ENCODE results near the gene HNRNPH1.
"Not testable (repeated sequence)": the region's sequence is repeated elsewhere in the genome, so short reads cannot be mapped to it uniquely, and the experiment has no call there.

HNRNPH1 gene, protein sequence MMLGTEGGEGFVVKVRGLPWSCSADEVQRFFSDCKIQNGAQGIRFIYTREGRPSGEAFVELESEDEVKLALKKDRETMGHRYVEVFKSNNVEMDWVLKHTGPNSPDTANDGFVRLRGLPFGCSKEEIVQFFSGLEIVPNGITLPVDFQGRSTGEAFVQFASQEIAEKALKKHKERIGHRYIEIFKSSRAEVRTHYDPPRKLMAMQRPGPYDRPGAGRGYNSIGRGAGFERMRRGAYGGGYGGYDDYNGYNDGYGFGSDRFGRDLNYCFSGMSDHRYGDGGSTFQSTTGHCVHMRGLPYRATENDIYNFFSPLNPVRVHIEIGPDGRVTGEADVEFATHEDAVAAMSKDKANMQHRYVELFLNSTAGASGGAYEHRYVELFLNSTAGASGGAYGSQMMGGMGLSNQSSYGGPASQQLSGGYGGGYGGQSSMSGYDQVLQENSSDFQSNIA

DNA sequence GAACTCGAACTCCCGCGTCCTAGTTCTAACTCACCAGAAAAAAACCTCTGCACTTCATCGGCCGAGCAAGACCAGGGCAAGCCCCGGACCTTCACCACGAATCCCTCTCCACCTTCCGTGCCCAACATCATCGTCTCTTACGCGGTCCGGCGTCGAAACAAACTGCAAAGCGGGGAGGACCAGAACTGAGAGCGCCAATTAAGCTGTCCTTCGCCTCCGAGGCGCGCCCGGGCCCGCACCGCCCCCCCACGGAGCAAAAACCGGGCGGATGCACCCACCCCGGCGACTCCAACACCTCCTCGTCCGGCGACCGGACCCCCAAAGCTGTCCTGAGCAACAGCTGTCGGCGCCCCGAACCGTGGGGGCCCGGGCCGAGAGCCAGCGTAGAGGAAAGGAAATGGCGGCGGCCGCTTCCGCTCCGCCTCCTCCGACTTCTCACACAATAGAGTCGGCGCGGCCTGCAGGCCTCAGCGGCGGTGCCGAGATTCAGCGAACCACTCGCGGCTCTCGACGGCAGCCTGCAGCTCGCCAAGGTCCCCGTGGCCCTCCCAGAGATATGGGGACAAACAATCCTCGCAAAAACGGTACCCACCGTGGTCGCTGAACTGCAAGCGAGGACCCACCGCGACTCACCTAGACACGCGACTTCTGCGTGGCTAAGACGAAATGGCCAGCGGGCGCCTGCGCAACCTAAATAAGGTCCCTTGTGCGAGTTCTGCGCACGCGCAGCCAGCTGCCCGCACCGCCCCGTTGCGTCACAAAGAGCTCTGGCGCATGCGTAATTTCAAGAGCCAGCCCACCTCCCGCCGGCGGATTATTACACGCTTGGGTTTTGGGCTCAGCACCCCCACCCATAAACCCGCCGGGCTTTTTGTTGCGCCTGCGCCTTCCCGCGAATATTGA is at the start of gene HNRNPH1:
TSS of gene HNRNPH1 (minus strand) at position 669 of the 903 bp plus-strand sequence. CDS start at position 131, 538 bp downstream.
- DNase-seq = peak; percentile 98

DNA sequence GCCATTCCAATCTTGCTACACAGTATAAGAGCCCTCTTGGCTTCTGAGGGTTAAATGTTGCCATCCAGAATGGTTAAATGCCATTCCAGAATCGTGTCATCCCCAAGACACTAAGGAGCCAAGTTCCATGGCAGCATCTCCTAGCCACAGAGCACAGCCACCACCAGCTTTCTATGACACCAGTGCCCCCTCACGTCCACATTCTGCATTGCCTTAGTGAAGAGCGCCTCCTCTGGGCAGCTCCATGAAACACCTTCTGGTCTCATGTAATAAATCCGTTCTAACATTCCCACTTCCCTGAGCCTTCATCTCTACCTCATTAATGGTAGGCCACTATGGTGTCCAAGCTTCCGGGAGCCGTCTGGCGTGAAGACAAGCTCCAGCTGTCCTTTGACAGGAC is 44.9 kb upstream of the HNRNPH1 start:
- no peak for DNase-seq

DNA sequence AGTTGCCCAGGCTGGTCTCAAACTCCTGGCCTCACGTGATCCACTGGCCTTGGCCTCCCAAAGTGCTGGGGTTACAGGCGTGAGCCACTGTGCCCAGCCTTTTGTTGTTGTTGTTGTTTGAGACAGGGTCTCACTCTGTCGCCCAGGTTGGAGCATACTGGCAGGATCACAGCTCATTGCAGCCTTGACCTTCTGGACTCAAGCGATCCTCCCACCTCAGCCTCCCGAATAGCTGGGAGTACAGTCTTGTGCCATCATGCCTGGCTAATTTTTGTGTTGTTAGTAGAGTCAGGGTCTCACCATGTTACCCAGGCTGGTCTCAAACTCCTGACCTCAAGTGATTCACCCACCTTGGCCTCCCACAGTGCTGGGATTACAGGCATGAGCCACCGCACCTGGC is 38.2 kb upstream of the HNRNPH1 start:
- not testable (repeated sequence) for DNase-seq

DNA sequence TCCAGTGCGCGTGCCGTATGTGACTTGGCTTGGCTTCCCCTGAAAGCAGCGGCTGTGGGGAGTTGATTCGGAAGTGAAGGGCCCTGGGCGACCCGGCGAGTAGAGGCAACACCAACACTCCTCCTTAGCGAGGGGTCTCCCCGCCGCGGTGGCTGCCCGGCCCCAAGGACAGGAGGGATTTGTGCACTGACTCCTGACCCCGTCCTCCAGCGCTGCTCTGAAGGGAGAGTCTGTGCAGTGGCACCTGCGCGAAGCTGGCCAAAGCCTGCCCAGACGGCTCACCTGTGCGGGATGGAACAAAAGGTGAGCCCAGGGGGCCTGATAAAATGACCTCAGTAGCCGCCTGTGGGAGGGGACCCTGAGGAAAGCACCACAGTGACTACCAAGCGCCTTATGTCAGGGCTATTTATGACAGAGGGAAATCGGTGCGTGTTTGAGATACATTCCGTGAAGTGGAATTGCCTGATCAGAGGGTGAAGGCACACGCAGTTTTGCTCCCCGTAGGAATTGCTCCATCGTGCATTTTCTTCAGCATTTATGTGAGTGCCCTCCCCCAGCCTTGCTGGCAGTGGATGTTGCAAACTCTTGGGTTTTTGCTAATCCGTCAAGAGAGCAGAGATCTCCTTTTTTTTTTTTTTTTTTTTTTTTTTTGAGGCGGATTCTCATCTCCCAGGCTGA is 34.8 kb upstream of the HNRNPH1 start:
- not testable (repeated sequence) for DNase-seq

DNA sequence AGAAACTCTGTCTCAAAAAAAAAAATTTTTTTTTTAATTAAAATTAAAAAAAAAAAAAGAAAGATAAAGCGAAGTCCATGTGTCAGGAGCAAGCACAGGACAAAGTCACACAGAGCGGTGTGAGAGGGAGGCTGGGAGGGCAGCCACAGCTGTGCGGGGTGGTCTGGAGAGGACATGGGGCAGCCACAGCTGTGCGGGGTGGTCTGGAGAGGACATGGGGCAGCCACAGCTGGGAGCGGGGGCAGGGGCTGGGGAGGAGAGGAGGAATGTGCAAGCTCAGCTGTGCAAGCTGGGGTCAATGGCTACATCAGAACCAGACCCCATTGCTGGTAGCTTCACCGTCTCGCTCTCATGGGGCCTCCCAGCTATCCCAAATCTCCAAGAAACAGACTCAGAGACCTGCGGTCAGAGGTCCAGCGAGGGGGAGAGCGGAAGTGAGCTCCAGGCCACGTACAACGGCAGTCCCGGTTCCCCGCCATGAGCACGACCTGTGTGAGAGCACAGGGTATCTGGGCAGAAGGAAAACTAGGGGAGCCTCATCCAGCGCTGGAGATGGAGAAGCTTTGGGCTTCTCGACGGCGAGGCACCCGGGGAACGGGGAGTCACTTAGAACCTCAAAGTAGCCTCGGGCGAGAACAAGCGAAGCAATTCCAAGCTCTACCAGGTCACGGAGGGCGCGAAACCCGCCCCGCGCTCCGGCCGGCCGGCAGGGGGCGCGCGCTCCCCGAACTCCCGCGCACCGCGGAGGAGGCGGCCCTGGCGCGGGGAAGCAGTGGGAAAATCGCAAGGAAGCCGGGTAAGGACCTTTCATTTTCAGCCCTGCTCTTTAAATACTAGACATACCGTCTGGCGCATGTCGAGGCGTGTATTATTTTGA is 34.1 kb upstream of the HNRNPH1 start:
- DNase-seq = not testable (repeated sequence)

DNA sequence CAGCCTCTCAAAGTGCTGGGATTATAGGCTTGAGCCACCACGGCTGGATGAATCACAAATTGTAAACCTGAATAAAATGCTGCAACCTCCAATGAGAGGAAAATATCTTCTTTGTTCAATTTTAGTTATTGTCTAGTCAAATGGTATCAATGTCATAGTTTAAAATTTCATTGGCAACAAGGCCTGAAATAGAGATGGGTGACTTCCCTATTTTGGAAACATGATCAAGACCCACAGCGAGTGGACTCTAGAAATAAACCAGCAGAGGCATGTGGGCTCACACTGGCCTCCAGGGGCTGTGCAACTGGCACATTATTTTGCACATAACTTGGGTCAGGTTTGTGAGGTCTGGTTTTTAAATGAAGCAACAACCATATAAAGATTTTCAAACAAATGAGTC is 29.7 kb upstream of the HNRNPH1 start:
- DNase-seq = not testable (repeated sequence)

DNA sequence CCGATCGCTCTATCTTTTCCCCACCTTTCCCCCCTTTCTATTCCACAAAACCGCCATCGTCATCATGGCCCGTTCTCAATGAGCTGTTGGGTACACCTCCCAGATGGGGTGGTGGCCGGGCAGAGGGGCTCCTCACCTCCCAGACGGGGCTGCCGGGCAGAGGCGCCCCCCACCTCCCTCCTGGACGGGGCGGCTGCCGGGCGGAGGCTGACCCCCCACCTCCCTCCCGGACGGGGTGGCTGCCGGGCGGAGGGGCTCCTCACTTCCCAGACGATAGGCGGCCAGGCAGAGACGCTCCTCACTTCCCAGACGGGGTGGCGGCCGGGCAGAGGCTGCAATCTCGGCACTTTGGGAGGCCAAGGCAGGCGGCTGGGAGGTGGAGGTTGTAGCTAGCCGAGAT is 26.8 kb upstream of the HNRNPH1 start:
- not testable (repeated sequence) for DNase-seq

DNA sequence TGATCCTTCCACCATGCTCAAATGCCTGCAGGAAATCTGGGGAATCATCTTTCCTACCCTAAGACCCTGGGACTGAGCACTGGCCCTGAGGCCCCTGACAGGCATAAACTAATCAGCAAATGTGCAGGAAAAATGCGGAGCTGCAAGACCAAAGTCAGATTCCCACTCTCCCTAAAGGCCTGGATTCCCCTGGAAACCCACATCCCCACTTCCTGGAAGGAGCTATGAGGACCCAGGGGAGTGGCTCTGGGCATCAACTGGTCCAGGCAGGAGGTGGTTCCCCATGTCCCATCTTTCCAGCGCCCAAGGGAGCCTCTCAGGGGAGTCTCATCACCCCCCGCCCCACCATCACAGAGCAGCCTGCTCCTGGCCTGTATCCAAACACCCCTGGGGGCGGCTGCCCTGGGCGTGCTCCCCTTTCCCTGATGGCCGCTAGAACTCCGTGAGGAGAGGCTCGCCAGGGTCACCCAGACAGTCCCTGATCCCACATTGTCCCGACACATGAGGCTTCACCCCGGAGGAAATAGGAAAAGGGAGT is 25.8 kb upstream of the HNRNPH1 start:
- DNase-seq = not testable (repeated sequence)

DNA sequence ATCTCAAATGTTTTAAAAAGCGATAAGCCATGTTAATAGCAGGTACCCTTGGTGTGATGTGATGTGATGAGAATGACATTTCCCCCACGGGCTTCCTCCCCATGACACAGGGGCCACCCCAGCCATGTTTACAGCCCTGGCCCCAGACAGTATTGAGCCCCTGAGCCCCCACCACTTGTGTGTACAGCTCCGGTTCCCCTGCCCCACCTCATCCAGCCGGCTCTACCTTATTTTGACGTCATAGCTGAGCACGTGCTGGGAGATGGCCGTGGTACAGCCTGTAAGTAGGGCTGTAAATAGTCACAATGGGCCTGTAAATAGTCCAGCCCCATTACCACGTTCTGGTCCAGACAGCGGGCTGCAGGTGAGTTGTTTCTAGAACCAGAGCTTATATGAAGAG is 24.9 kb upstream of the HNRNPH1 start:
- no peak for DNase-seq

DNA sequence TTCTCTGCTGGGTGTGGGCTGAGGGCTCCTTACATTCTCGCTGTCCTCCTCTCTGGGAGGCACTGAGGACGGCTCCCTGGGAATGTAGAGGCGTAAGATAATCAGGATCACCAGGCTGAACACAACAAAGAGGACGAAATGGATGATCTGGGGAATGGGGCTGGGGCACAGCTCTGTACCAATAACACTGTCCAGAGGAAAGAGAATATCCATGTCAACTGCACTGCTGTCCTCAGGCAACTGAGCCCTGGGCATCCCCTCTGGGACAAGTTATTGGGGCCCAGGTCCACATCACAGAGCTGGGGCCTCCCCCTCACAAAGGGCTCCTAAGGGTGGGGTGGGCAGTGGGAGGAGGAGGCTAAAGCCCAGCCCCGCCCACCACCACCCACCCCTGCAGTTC is 21.3 kb upstream of the HNRNPH1 start:
- not testable (repeated sequence) for DNase-seq

DNA sequence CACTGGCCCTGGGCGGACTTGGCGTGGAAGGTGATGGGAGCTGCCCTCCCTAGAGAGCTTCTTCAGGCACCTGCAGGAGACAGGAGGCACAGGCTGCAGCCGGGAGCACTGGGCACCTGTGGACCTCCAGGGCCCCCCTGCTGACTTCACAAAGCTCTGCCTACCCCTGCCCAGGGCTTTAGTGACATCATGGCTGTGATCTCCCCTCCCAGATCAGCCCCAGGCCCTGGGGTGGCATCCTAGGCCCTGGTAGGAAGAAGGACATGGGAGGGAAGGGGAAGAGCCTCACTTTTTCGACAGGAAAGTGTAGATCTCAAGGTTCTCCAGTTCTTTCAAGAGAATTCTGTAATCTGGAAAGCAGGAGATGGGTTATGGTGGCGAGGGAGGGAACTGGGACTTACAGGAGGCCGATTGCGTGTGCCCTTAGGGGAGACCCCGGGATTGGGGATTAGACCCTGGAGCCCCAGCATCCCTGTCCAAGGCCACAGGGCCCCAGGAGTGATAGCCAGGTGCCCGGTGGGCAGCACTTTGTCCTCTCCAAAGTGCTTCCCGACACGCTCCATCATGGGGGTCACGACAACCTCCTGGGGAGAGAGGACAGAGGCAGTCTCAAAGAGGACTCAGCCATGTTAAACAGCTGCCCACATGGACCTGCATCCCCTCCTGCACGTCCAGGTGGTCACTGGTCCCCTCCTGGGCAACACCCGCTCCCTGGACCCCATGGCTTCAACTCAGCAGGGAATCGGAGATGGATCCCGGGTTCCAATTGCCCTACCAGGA is 19.9 kb upstream of the HNRNPH1 start:
- DNase-seq = not testable (repeated sequence)

DNA sequence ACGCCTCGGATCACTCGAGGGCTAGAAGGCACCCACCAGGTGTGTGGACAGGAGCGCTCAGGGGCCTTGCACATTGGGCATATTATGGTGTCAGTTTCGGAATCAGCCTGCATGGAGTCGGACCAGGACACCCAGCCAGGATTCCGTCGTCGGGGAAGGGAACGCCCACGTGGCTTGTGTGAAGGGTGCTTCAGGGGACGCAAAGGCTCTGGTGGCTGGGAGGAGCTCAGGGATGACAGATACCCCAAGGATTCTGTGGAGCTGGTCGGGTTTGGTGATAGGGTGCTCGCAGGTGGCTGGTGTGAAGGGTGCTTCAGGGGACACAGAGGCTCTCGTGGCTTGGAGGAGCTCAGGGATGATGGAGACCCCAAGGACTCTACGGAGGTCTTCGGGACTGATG is 19.2 kb upstream of the HNRNPH1 start:
- not testable (repeated sequence) for DNase-seq

DNA sequence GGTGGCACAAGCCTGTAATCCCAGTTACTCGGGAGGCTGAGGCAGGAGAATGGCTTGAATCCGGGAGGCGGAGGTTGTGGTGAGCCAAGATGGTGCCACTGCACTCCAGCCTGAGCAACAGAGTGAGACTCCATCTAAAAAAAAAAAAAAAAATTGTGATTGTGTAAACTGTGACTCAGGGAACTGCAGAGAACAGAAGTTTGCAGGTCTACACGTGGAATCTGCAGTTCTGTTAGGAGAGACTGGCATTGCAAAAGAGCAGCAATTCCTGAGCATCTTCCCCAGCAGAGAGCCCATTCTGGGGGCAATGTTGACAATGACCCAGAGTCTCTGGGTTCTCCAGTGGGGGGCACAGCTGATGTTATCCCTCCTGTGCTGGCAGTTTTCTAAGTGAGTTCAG is 18.3 kb upstream of the HNRNPH1 start:
- DNase-seq = not testable (repeated sequence)

DNA sequence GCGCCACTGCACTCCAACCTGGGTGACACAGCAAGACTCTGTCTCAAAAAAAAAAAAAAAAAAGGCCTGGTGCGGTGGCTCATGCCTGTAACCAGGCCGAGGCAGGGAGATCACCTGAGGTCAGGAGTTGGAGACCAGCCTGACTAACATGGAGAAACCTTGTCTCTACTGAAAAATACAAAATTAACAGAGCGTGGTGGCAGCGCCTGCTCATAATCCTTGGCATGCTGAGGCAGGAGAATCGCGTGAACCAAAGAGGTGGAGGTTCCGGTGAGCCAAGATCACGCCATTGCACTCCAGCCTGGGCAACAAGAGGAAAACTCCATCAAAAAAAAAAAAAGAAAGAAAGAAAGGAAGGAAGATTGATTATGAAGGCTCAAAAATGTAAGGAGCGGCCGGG is 15.8 kb upstream of the HNRNPH1 start:
- DNase-seq = not testable (repeated sequence)

DNA sequence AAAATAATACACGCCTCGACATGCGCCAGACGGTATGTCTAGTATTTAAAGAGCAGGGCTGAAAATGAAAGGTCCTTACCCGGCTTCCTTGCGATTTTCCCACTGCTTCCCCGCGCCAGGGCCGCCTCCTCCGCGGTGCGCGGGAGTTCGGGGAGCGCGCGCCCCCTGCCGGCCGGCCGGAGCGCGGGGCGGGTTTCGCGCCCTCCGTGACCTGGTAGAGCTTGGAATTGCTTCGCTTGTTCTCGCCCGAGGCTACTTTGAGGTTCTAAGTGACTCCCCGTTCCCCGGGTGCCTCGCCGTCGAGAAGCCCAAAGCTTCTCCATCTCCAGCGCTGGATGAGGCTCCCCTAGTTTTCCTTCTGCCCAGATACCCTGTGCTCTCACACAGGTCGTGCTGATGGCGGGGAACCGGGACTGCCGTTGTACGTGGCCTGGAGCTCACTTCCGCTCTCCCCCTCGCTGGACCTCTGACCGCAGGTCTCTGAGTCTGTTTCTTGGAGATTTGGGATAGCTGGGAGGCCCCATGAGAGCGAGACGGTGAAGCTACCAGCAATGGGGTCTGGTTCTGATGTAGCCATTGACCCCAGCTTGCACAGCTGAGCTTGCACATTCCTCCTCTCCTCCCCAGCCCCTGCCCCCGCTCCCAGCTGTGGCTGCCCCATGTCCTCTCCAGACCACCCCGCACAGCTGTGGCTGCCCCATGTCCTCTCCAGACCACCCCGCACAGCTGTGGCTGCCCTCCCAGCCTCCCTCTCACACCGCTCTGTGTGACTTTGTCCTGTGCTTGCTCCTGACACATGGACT is 11.1 kb upstream of the HNRNPH1 start:
- DNase-seq = not testable (repeated sequence)

DNA sequence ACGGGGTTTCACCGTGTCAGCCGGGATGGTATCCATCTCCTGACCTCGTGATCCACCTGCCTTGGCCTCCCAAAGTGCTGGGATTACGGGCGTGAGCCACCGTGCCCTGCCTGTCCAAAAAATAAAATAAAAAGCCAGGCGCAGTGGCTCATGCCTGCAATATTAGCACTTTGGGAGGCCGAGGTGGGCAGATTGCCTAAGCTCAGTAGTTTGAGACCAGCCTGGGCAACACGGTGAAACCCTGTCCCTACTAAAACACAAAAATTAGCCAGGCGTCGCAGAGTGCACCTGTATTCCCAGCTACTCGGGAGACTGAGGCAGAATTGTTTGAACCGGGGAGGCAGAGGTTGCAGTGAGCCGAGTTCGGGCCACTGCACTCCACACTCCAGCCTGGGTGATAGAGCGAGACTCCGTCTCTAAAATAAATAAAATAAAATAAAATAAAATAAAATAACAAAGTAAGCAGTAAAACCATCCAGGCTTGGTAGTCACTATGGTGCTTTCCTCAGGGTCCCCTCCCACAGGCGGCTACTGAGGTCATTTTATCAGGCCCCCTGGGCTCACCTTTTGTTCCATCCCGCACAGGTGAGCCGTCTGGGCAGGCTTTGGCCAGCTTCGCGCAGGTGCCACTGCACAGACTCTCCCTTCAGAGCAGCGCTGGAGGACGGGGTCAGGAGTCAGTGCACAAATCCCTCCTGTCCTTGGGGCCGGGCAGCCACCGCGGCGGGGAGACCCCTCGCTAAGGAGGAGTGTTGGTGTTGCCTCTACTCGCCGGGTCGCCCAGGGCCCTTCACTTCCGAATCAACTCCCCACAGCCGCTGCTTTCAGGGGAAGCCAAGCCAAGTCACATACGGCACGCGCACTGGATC is 10.3 kb upstream of the HNRNPH1 start:
- not testable (repeated sequence) for DNase-seq

DNA sequence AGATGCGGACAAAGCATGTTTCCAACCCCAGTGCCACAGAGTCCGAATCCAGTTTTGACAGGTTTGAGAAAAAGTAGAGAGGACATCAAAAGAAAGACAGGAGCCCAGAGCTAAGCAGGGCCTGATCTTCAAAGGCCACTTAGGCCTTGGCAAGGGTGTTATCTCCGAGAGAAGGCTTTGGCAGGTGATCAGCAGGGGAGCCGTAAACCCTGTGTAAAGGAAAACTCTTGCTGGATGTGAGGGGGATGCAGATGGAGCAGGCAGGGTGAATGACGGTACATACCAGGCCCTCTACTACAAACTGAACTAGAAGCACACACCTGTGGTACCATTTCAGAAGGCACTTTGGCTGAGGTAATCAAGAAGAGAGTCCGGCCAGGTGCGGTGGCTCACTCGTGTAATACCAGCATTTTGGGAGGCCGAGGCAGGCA is 1.4 kb upstream of the HNRNPH1 start:
- no peak for DNase-seq

DNA sequence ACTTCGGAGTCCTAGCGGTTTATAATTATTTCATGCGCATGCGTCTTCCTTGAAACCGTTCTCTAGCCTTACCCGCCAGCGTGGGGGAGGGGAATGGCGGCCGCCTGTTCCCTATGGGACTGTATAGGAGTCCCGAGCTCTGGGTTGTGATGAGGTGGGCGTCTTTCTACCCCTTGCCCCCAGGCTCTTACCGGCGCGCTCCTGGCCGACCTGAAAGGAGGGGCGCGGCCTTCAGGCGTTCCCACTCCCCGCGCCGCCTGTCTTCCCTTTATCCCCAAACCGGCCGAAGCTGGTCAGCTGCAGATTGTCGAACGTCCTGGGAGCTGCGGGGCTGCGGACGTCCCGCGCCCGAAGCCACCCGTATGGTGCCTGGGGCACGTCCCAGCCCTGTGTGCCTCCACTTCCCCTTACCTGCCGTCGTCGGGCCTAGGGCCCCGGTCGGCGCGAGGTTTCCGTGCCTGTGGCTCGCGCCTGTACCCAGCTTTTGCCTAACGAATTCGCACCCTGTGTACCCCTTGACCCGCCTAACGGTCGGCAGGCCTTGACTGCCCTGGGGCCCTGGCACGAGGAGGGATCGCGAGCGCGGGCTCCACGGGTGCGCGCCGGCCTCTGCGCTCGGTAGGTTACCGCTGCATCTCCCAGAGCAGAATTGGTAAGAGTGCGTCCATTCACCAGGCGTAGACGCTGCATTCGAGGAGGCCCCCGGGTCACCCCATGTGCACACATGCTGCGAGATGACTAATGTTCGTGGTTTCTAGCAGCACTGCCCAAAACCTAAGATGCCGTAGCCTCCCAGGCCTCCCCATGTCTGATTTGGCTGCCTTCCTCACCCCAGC is 653 bp upstream of the HNRNPH1 start:
- peak; percentile 28 for DNase-seq

All from kidney glomerular epithelial cell (primary cell).